ENCODE data around the gene LILRA2.

Gene LILRA2

DNA sequence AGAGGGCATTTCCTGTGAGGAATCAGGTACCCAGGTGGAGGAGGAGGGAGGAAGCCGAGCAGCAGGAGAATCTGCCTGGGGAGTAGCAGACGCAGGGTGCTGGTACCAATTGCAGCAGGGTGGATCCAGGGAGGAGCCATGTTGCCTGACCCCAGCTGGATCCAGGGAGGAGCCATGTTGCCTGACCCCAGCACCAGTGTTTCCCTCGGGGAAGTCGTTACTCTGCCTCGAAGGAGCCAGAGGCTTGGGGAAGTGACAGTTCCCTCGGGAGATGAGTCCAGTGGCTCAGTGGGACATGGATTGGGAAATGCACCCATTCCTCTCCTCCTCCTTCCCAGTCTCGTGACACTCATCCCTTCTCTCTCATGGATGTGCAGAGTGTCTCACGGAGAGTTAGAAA lies 39.4 kb upstream of the LILRA2 start:
- no peak overlapping the region for H3K27ac ChIP-seq
- H3K36me3 ChIP-seq, result no peaks in the 10 kb centered on the region
- H3K4me3 ChIP-seq (ENCODE audit: low read depth, low read length), result no peak overlapping the region
- H3K9me3 ChIP-seq (ENCODE audit: severe bottlenecking), result no peaks in the 10 kb centered on the region
- no peak for DNase-seq
- no peak for TF ChIP-seq CTCF (IDR thresholded peaks at IDR 0.05; ENCODE audit: low read depth, low read length)
- peaks cover 85% of the 10 kb centered on the region for H3K27me3 ChIP-seq (ENCODE audit: insufficient read depth, low read depth, severe bottlenecking)

DNA sequence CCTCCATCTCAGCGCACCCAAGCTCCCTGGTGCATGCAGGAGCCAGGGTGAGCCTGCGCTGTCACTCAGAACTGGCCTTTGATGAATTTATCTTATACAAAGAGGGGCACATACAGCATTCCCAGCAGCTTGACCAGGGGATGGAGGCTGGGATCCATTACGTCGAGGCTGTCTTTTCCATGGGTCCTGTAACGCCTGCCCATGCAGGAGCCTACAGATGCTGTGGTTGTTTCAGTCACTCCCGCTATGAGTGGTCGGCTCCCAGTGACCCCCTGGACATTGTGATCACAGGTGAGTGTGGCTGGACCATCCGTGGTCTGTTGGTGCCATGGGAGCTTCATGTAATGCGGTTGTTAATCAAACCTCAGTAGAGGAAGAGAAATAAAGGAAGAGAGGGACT lies 38.0 kb upstream of the LILRA2 start:
- Histone ChIP-seq H3K4me3 (ENCODE audit: low read depth, low read length) (no peak overlapping the region), H3K36me3 (no peaks in the 10 kb centered on the region), H3K27ac (no peak overlapping the region), H3K27me3 (ENCODE audit: insufficient read depth, low read depth, severe bottlenecking) (peaks cover 83% of the 10 kb centered on the region), H3K9me3 (ENCODE audit: severe bottlenecking) (no peaks in the 10 kb centered on the region)
- TF ChIP-seq CTCF (IDR thresholded peaks at IDR 0.05; ENCODE audit: low read depth, low read length), result no peak
- no peak for DNase-seq

DNA sequence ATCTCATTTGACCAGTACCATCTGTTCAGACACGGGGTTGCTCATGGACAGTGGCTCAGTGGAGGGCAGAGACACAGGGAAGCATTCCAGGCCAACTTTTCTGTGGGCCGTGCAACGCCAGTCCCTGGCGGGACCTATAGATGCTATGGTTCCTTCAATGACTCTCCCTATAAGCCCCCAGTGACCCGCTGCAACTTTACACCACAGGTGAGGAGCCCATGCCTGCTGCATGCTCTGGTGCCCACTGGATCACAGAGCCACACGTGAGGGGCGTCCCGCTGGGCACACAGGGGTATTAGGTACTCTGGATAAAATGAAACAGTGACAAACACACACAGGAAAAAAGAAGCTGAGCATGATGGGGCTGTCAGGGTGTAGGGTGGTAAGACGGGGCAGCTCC lies 36.6 kb upstream of the LILRA2 start:
- H3K36me3 ChIP-seq, result no peaks in the 10 kb centered on the region
- no peak overlapping the region for H3K27ac ChIP-seq
- H3K27me3 ChIP-seq (ENCODE audit: insufficient read depth, low read depth, severe bottlenecking), result peaks cover 80% of the 10 kb centered on the region
- no peak for DNase-seq
- no peak for TF ChIP-seq CTCF (IDR thresholded peaks at IDR 0.05; ENCODE audit: low read depth, low read length)
- H3K9me3 ChIP-seq (ENCODE audit: severe bottlenecking), result no peaks in the 10 kb centered on the region
- H3K4me3 ChIP-seq (ENCODE audit: low read depth, low read length), result no peak overlapping the region

DNA sequence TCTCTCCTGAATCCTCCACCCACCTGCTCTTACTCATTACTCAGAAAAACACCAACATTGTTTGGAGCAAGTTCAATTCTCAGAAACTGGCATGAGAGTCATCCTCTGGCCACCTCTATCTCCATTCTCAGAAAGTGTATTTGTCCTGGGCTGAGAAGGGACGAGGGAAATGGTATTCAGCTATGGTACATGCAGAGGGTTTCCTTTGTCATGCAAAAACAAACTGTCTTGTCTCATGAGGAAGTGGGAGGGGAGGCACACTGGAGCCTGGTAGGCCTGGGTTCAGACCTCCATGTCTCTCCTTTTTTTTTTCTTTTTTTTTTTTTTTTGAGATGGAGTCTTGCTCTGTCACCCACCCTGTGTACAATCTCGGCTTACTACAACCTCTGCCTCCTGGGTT lies 31.9 kb upstream of the LILRA2 start:
- H3K36me3 ChIP-seq, result no peaks in the 10 kb centered on the region
- no peak for TF ChIP-seq CTCF (IDR thresholded peaks at IDR 0.05; ENCODE audit: low read depth, low read length)
- no peaks in the 10 kb centered on the region for H3K9me3 ChIP-seq (ENCODE audit: severe bottlenecking)
- H3K27me3 ChIP-seq (ENCODE audit: insufficient read depth, low read depth, severe bottlenecking), result peaks cover 71% of the 10 kb centered on the region
- H3K4me3 ChIP-seq (ENCODE audit: low read depth, low read length), result no peak overlapping the region
- no peak overlapping the region for H3K27ac ChIP-seq
- no peak for DNase-seq

DNA sequence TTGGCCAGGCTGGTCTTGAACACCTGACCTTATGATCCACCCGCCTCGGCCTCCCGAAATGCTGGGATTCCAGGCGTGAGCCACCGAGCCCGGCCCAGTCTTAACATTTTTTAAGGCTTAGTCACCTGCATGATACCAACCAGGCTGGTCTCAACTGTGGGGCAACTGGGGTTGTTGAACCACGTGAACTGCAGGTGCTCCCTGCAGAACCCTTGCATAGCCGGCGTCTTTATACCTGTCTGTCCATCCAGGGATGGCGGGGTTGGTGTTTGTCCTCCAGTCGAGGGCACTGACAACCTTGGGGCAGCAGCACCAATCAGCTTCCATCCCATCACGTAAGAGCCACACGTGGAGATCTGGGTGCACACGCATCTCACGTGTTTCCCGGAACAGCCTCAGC lies 24.8 kb upstream of the LILRA2 start:
- DNase-seq, result no peak
- Histone ChIP-seq H3K27me3 (ENCODE audit: insufficient read depth, low read depth, severe bottlenecking) (peaks cover 82% of the 10 kb centered on the region), H3K36me3 (no peaks in the 10 kb centered on the region), H3K27ac (no peak overlapping the region), H3K9me3 (ENCODE audit: severe bottlenecking) (peaks cover 12% of the 10 kb centered on the region), H3K4me3 (ENCODE audit: low read depth, low read length) (no peak overlapping the region)
- no peak for TF ChIP-seq CTCF (IDR thresholded peaks at IDR 0.05; ENCODE audit: low read depth, low read length)

- H3K9me3 ChIP-seq (ENCODE audit: severe bottlenecking), result peaks cover 12% of the 10 kb centered on the region
- TF ChIP-seq CTCF (IDR thresholded peaks at IDR 0.05; ENCODE audit: low read depth, low read length), result no peak
- H3K27ac ChIP-seq, result no peak overlapping the region
- H3K27me3 ChIP-seq (ENCODE audit: insufficient read depth, low read depth, severe bottlenecking), result peaks cover 82% of the 10 kb centered on the region
- no peak for DNase-seq
- no peaks in the 10 kb centered on the region for H3K36me3 ChIP-seq
- H3K4me3 ChIP-seq (ENCODE audit: low read depth, low read length), result no peak overlapping the region
Measured at GRCh38 chr19:54549224-54549623, 24.4 kb upstream of the LILRA2 start.

Data from WERI-Rb-1 (cell line).